NCI-H2171 (cell line): ENCODE data around the gene TRPM2.
"Not testable (repeated sequence)": the region's sequence is repeated elsewhere in the genome, so short reads cannot be mapped to it uniquely, and the experiment has no call there.

ENCODE experiments used
- DNase-seq: peaks from one replicate; lab custom pipeline; 2025; lab: John Stamatoyannopoulos, UW

TRPM2 gene

GRCh38 chr21:44375281-44375651 lies 21.8 kb downstream of the TRPM2 start:
- DNase-seq, result no peak

DNA sequence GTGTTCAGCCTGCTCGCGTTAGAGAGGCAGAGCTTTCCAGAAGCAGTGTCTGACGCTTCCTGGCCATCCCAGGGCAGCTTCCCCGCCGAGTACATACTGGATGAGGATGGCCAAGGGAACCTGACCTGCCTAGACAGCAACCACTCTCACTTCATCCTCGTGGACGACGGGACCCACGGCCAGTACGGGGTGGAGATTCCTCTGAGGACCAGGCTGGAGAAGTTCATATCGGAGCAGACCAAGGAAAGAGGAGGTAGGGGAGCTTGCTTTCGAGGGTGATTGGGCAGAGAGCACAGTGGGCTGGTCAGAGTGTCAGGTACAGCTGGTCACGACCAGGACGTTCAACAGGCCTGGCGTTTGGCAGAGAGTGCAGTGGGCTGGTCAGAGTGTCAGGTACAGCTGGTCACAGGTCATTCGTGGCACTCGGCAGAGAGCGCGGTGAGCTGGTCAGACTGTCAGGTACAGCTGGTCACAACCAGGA lies 22.4 kb downstream of the TRPM2 start:
- no peak for DNase-seq

DNA sequence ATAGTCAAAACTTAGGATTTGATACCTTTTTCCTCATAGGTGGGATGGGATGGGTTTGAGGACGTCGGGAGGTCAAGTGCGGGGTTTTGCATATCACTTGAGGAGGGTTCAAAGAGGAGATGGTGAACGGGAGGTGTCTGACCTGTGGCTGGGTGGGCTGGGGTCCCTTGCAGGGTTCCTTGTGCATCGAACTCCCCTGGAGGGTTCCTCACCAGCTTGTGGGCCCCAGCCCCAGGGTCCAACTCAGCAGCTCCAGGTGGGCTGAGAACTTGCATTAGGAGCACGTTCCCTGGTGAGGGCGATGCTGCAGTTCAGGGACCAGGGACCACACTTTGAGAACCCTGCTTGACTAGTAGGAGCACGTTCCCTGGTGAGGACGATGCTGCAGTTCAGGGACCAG lies 23.2 kb downstream of the TRPM2 start:
- no peak for DNase-seq

- no peak for DNase-seq
Observed at GRCh38 chr21:44377201-44377921, 23.9 kb downstream of the TRPM2 start.

DNA sequence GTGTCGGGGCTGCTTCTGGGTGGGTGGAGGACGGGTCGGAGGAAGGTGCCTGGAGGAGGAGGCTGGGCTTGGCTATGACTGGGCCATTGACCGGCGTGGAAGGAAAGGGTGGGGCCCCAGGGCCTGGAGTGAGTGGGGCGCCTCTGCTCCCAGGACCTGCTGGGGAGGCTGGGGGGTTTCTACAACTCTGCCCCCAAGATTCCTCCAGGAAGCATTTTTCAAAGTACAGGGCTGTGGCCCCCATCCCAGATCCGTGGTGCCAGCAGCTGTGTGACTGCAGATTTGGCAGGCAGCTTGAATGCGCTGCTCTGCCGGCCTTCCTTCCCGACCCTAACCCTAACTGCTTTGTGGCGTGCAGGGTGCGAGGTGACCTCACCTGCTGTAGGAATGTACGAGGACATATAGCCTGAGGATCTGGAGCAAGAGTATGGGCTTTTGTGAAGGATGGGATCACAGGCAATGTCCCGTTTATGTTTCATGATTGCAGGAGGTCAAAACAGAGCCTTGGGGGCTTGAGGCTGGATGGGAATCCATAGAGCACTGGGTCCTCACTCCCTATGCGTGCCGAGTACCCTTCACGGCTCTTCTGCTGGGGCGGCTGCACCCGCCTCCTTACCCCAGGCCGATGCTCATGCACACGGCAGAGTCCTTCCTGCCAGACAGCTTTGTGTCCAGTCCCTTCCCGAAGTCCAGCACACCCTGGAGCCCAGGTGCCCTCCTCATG lies 24.7 kb downstream of the TRPM2 start:
- no peak for DNase-seq

- no peak for DNase-seq
Observed at GRCh38 chr21:44378646-44379514, 25.5 kb downstream of the TRPM2 start.

DNA sequence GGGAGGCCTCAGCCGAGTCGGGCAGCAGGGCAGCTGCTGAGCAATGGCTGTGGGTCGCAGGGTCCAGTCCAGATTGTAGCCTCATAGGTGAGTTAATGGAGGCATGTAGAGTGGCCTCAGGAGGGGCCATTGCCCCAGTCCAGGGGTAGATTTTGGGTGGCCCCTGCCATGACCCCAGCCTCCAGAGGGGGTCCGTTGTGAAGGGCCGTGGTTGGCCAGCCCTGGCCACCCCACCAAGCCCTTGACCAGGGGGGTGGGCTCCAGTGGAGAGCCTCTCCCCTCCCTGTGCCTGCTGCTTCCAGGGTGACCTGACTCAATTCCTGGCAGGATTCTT lies 26.1 kb downstream of the TRPM2 start:
- DNase-seq, result no peak

DNA sequence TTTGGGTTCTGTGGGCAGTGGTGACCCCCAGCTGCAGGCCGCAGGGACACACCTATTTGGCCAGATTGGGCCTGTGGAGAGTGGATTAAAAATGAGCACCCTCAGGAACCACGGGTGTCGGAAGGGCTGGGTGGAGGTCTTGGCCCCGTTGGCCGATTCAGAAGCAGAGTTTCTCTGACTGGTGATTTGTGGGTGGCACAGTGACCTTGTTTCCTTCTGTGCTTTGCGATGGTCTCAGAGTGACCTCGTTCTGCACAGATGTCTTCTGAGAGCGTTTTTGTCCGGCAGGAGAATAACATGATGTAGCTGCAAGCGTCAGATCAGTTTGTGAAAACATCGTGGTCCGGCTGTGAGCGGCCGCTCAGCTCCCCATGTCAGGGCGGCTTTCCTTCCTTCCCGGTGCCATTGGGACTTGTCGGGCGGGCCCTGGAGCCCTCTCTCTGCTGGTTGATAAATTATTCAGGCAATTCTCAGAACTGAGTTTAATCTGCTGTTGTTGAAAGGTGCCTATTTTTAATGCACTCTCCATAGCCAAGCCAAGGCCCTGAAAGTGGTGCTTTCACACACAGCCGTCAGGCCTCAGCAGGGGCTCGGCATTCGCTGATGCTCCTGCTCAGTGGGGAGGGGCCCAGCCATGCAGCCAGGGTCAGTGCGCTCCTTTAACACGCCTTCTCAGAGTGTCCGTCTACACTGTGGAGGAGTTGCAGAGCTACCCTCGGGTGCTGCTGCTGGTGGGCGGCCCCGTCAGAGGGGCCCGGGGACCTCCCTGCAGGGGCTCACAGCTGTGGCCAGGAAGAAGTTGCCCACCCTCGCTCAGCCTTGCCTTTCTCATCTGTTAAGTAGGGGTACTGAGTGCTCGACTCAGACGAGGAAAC lies 26.8 kb downstream of the TRPM2 start:
- no peak for DNase-seq

GRCh38 chr21:44380876-44381275 lies 27.5 kb downstream of the TRPM2 start:
- no peak for DNase-seq

- no peak for DNase-seq
Observed at GRCh38 chr21:44381874-44382273, 28.5 kb downstream of the TRPM2 start.

- DNase-seq, result no peak
Observed at GRCh38 chr21:44382536-44382935, 29.1 kb downstream of the TRPM2 start.

DNA sequence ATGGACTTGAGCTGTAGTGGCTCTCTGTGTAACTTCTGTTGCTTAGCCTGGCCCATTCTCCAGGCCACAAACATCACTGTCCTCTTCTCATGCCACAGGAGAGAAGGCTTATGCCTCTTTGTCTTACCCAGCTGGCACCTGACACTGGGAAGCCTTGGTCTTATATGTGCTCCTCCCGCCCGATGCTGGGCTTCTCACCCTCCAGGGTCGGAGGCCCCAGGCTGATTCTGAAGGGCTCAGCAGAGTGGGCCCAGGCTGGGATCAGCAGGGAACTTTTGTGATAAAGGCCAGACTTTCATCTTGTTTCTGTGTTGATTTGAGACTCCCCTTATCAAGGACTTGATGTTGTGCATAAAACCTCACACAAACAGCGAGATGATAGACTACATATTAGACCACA lies 29.8 kb downstream of the TRPM2 start:
- DNase-seq, result no peak

GRCh38 chr21:44384968-44385367 lies 31.5 kb downstream of the TRPM2 start:
- no peak for DNase-seq

- no peak for DNase-seq
Observed at GRCh38 chr21:44389335-44389734, 35.9 kb downstream of the TRPM2 start.

DNA sequence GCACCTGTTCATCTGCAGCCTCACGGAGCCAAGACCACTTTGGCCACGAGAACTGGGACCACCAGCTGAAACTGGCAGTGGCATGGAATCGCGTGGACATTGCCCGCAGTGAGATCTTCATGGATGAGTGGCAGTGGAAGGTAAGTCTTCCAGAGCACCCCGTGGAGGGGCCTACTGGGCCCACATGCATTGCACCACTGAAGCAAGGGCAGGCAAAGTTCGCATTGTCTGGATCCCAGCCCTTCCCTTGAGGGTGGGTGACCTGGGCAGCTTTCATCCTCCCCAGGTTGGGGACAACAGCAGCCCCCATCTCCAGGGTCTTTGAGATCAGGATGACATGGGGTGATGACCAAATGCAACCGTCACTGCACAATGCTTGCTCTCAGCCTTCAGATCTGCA lies 37.5 kb downstream of the TRPM2 start:
- no peak for DNase-seq

GRCh38 chr21:44391345-44392091 lies 38.1 kb downstream of the TRPM2 start:
- DNase-seq, result no peak

DNA sequence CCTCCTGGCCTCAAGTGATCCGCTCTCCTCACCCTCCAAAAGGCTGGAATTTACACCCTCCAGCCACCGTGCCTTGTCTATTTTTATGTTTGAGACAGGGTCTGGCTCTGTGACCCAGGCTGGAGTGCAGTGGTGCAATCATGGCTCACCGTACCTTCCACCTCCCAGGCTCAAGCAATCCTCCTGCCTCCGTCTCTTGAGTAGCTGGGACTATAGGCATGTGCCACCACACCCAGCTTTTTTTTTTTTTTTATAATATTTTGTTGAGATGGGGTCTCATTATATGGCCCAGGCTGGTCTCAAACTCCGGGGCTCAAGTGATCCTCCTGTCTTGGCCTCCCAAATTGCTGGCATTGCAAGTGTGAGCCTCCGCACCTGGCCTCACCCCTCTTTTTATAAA lies 38.8 kb downstream of the TRPM2 start:
- no peak for DNase-seq

DNA sequence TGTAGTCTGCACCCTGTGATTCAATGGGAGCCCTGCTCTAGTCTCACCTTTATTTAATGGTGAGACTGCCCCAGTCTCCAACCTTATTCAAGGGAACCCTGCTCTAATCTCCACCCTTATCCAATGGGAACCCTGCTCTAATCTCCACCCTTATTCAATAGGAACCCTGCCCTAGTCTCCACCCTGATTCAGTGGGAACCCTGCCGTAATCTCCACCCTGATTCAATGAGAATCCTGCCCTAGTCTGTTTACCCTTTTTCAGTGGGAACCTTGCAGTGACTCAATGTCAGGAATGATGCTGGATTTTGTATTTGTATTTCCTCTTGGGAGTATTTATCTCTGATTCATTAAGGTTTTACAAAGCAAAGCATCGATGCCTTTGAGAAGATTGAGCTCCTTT lies 39.5 kb downstream of the TRPM2 start:
- DNase-seq, result no peak

- DNase-seq, result no peak
Observed at GRCh38 chr21:44394733-44395132, 41.3 kb downstream of the TRPM2 start.

DNA sequence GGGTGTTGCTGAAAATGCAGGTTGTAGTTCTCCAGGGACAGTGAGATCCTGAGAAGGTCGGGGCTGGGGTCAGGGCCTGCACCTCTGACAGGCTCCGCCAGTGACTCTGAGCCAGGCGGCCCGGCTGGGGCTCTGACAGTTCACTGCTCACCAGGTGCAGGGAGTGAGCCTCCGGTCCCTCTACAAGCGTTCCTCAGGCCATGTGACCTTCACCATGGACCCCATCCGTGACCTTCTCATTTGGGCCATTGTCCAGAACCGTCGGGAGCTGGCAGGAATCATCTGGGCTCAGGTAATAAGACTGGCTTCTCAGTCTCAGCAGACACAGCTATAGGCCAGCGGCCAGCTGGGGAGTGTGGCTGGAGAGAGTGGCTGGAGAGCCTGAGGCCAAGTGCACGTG lies 41.8 kb downstream of the TRPM2 start:
- DNase-seq, result no peak

DNA sequence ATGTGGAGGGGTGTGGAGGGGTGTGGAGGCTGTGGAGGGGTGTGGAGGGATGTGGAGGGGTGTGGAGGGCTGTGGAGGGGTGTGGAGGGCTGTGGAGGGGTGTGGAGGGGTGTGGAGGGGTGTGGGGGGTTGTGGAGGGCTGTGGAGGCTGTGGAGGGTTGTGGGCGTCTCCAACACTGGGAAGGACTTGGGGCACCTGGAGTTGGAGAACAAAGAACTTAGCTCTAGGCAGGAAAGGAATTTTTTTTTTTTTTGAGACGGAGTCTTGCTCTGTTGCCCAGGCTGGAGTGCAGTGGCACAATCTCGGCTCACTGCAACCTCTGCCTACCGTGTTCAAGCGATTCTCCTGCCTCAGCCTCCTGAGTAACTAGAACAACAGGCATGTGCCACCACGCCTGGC lies 43.4 kb downstream of the TRPM2 start:
- DNase-seq, result not testable (repeated sequence)
